AG10803 (cell line): ENCODE results near the gene PTGS2.
"Not testable (repeated sequence)": the region's sequence is repeated elsewhere in the genome, so short reads cannot be mapped to it uniquely, and the experiment has no call there.

Source experiments
- DNase-seq: peaks from one replicate; pipeline ENCODE4 v3.0.0; 2010; ENCODE audit warnings: low read depth
- H3K4me3 ChIP-seq: 2 replicates; pipeline ENCODE4 v1.5.1; 2011; ENCODE audit warnings: mild to moderate bottlenecking, low read length, control low read depth
- CTCF ChIP-seq: conservative IDR thresholded peaks from 2 replicates; pipeline ENCODE4 v1.5.1; 2011; ENCODE audit warnings: mild to moderate bottlenecking, low read length, control low read depth, inconsistent platforms

Gene PTGS2

GRCh38 chr1:186670297-186671135, 9.7 kb downstream of the PTGS2 start:
- TF ChIP-seq CTCF: no peak
- H3K4me3 ChIP-seq: no peak overlapping the region
- DNase-seq: no peak

- not testable (repeated sequence) for DNase-seq, H3K4me3 ChIP-seq
These were observed 10.4 kb downstream of the PTGS2 start for GRCh38 chr1:186669784-186670183.

- H3K4me3 ChIP-seq, DNase-seq: not testable (repeated sequence)
These were observed 16.0 kb downstream of the PTGS2 start for GRCh38 chr1:186664217-186664616.

GRCh38 chr1:186662752-186663151, 17.5 kb downstream of the PTGS2 start:
- DNase-seq: peak; percentile 40

GRCh38 chr1:186659890-186660341, 20.3 kb downstream of the PTGS2 start:
- H3K4me3 ChIP-seq: no peak overlapping the region
- DNase-seq: no peak
- no peak for TF ChIP-seq CTCF

More at GRCh38 chr1:186662752-186663151, 17.5 kb downstream of the PTGS2 start:
- no peak overlapping the region for H3K4me3 ChIP-seq
- no peak for TF ChIP-seq CTCF

GRCh38 chr1:186658999-186659398, 21.2 kb downstream of the PTGS2 start:
- no peak overlapping the region for H3K4me3 ChIP-seq
- no peak for DNase-seq
- no peak for TF ChIP-seq CTCF

GRCh38 chr1:186657481-186657880, 22.7 kb downstream of the PTGS2 start:
- TF ChIP-seq CTCF: no peak
- no peak for DNase-seq
- H3K4me3 ChIP-seq: no peak overlapping the region

GRCh38 chr1:186655876-186656275, 24.3 kb downstream of the PTGS2 start:
- no peak for DNase-seq
- TF ChIP-seq CTCF: no peak
- H3K4me3 ChIP-seq: no peak overlapping the region
